ENCODE results near the gene SFMBT1.

Gene SFMBT1

DNA sequence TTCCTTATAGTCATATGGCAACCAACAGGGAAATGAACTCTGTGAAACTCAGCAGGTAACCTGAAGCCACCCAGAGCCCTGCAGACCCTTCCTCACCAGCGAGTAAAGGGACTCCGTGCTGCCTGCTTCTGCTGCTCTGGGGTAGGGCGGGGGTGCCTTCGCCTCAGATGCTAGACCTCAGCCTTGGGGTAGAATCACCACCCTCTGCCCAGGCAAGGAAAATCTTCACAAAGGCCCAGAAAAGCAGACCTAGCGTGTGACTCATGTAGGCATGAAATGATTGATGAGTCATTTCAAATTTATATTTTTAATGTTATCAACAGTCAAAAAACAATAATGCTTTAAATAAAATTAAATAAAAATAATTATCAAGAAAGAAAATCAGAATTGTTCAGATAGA lies 155.1 kb downstream of the SFMBT1 start:
- no peak overlapping the region for H3K4me3 ChIP-seq
- DNase-seq (ENCODE audit: low read depth, low spot score): no peak
- no peak overlapping the region for H3K27ac ChIP-seq
- no peaks in the 10 kb centered on the region for H3K9me3 ChIP-seq (ENCODE audit: low read depth, low read length)
- H3K9ac ChIP-seq (ENCODE audit: insufficient read length): no peak overlapping the region
- no peaks in the 10 kb centered on the region; the same call in 1 of the 2 replicates for H3K36me3 ChIP-seq (ENCODE audit: insufficient read depth, low read length)
- no peak for TF ChIP-seq FOXP2 (optimal IDR thresholded peaks at IDR 0.05; ENCODE audit: control extremely low read depth, extremely low read length, insufficient read depth)
- no peak for TF ChIP-seq EZH2 (IDR thresholded peaks at IDR 0.05)
- no peak for TF ChIP-seq POLR2AphosphoS5 (IDR thresholded peaks at IDR 0.05; ENCODE audit: borderline replicate concordance, low read depth, low read length)

DNA sequence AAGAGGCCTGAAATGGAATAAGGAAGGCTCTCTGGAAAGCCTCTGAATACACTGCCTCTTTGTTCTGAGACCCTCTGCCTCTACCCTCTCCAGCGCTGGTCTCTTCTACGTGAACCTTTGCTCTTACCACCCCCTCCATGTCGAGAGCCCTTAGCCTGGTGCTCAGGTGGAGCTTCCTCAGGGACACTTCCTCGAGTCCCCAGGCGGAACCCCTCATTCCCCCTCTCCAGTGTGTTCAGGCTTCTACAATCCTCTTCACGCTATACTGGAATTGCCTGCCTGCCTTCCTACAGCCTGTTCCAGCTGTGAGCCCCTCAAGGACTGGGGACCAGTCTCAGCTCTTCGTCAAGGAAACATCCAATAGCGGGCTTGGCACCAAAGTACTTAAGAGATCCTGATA lies 156.0 kb downstream of the SFMBT1 start:
- no peak overlapping the region for H3K27ac ChIP-seq
- no peak overlapping the region for H3K4me3 ChIP-seq
- H3K9ac ChIP-seq (ENCODE audit: insufficient read length): no peak overlapping the region
- TF ChIP-seq FOXP2 (optimal IDR thresholded peaks at IDR 0.05; ENCODE audit: control extremely low read depth, extremely low read length, insufficient read depth) (no peak), EZH2 (IDR thresholded peaks at IDR 0.05) (no peak), POLR2AphosphoS5 (IDR thresholded peaks at IDR 0.05; ENCODE audit: borderline replicate concordance, low read depth, low read length) (no peak)
- H3K9me3 ChIP-seq (ENCODE audit: low read depth, low read length): no peaks in the 10 kb centered on the region
- no peak for DNase-seq (ENCODE audit: low read depth, low spot score)
- peaks cover 7% of the 10 kb centered on the region; the same call in 1 of the 2 replicates for H3K36me3 ChIP-seq (ENCODE audit: insufficient read depth, low read length)

DNA sequence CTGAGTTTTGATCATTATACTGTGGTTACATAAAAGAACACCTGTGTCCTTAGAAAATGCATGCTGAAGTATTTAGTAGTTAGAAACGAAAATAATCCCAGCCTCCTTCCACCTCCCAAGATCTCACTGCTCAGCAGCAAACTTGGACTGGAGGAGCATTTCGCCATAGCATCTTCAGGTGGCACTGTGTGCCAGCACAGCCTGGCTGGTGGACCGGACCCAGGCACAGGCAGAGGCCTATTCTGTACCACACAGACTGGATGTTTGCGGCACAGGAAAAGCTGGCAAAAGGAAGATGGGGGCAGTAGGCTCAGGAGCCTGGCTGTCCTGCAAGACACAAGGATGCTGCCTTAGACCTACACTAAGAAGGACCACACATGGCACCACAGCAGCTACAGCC lies 158.7 kb downstream of the SFMBT1 start:
- Histone ChIP-seq H3K36me3 (ENCODE audit: insufficient read depth, low read length) (peaks cover 7% of the 10 kb centered on the region; the same call in 1 of the 2 replicates), H3K9ac (ENCODE audit: insufficient read length) (no peak overlapping the region), H3K9me3 (ENCODE audit: low read depth, low read length) (no peaks in the 10 kb centered on the region), H3K27ac (no peak overlapping the region), H3K4me3 (no peak overlapping the region)
- no peak for DNase-seq (ENCODE audit: low read depth, low spot score)
- TF ChIP-seq FOXP2 (optimal IDR thresholded peaks at IDR 0.05; ENCODE audit: control extremely low read depth, extremely low read length, insufficient read depth) (no peak), EZH2 (IDR thresholded peaks at IDR 0.05) (no peak), POLR2AphosphoS5 (IDR thresholded peaks at IDR 0.05; ENCODE audit: borderline replicate concordance, low read depth, low read length) (no peak)

DNA sequence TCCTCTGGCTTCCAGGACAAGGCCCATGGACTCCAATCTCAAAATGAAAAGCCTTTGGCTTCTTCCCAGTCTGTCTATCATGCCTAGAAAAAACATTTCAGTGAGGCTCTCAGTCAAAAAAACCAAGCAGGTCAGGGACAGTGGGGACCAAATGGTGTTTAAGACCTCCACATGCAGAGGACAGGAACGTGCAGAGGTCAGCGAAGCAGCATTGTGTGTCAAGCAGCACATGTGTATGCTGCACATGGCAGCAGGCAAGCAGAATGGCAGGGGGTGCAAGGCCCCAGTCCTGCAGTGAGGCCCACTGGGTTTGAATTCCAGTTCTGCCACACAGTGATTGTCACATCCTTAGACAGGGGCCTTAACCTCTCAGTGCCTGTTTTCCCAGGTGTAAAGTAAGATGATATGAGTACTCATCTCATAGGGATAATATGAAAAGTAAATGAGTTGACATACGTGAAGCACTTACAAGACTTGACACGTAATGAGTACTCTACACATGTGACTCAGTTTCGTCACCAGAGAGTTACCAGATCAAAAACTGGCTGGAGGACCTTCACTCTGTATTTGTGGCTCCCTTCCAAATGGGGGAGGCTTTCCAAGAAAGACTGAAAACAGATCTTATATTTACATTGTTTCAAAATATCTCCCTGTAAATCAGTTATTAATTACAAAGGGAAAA lies 159.7 kb downstream of the SFMBT1 start:
- H3K4me3 ChIP-seq: no peak overlapping the region
- no peak for DNase-seq (ENCODE audit: low read depth, low spot score)
- peaks cover 7% of the 10 kb centered on the region; the same call in 1 of the 2 replicates for H3K36me3 ChIP-seq (ENCODE audit: insufficient read depth, low read length)
- TF ChIP-seq POLR2AphosphoS5 (IDR thresholded peaks at IDR 0.05; ENCODE audit: borderline replicate concordance, low read depth, low read length): no peak
- no peak for TF ChIP-seq EZH2 (IDR thresholded peaks at IDR 0.05)
- no peak for TF ChIP-seq FOXP2 (optimal IDR thresholded peaks at IDR 0.05; ENCODE audit: control extremely low read depth, extremely low read length, insufficient read depth)
- H3K9ac ChIP-seq (ENCODE audit: insufficient read length): no peak overlapping the region
- H3K9me3 ChIP-seq (ENCODE audit: low read depth, low read length): no peaks in the 10 kb centered on the region
- no peak overlapping the region for H3K27ac ChIP-seq

DNA sequence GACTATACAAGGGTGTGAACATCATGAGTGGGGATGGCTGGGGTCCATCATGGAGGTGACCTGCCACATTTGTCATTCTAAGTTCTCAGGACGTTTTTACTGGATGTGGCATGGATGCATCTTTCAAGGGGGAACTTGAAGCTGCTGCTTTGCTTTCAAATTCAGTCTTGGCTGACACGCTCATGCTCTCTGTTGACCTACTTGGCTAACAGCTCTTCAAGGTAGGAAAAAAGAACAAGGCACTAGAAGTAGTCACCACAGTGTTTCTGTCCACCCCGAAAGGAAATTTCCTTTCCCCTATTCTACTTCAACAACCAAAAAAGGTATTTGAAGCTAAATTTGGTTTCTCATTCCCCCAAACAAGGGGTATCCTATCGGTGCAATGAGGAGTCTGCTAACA lies 163.5 kb downstream of the SFMBT1 start:
- TF ChIP-seq EZH2 (IDR thresholded peaks at IDR 0.05) (no peak), FOXP2 (optimal IDR thresholded peaks at IDR 0.05; ENCODE audit: control extremely low read depth, extremely low read length, insufficient read depth) (no peak), POLR2AphosphoS5 (IDR thresholded peaks at IDR 0.05; ENCODE audit: borderline replicate concordance, low read depth, low read length) (no peak)
- Histone ChIP-seq H3K36me3 (ENCODE audit: insufficient read depth, low read length) (peaks cover 7% of the 10 kb centered on the region; the same call in 1 of the 2 replicates), H3K9me3 (ENCODE audit: low read depth, low read length) (no peaks in the 10 kb centered on the region), H3K27ac (no peak overlapping the region), H3K9ac (ENCODE audit: insufficient read length) (no peak overlapping the region), H3K4me3 (no peak overlapping the region)
- DNase-seq (ENCODE audit: low read depth, low spot score): no peak

DNA sequence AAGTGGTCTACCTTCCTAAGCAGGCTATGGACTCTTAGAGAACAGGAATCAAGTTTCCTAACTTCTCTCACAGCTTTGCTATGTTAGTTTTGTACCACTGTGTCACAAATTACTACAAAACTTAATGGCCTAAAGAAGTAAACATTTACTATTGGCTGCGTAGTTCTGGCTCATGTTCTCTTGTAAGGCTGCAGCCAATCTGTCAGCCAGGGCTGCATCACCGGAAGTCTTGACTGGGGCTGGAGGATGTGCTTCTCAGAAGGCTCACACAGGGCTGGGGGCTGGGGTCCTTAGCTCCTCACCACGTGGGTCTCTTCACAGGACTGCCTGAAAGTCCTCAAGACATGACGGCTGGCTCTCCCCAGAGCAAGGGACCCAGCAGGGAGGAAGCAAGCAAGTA lies 164.0 kb downstream of the SFMBT1 start:
- no peak for DNase-seq (ENCODE audit: low read depth, low spot score)
- Histone ChIP-seq H3K9ac (ENCODE audit: insufficient read length) (no peak overlapping the region), H3K36me3 (ENCODE audit: insufficient read depth, low read length) (peaks cover 7% of the 10 kb centered on the region; the same call in 1 of the 2 replicates), H3K27ac (no peak overlapping the region), H3K9me3 (ENCODE audit: low read depth, low read length) (no peaks in the 10 kb centered on the region), H3K4me3 (no peak overlapping the region)
- TF ChIP-seq FOXP2 (optimal IDR thresholded peaks at IDR 0.05; ENCODE audit: control extremely low read depth, extremely low read length, insufficient read depth) (no peak), POLR2AphosphoS5 (IDR thresholded peaks at IDR 0.05; ENCODE audit: borderline replicate concordance, low read depth, low read length) (no peak), EZH2 (IDR thresholded peaks at IDR 0.05) (no peak)

DNA sequence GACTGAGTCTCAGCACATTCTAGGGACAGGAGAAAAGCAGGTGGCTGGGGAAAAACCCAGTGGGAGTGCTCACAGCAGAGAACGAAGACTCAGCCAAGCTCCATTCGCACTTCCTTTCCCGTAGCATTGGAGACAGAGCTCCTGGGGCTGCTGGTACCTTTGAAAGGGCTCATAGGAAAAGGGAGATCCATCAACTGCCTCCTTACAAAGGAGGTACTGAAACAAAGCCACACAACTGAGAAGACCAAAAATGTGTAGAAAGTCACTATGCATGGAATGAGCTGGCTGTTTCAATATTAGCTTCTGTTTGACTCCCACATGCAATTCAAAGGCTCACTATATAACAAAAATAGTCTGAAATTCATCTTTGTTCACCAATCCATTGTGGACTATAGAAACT lies 165.4 kb downstream of the SFMBT1 start:
- TF ChIP-seq EZH2 (IDR thresholded peaks at IDR 0.05) (no peak), POLR2AphosphoS5 (IDR thresholded peaks at IDR 0.05; ENCODE audit: borderline replicate concordance, low read depth, low read length) (no peak), FOXP2 (optimal IDR thresholded peaks at IDR 0.05; ENCODE audit: control extremely low read depth, extremely low read length, insufficient read depth) (no peak)
- DNase-seq (ENCODE audit: low read depth, low spot score): no peak
- no peaks in the 10 kb centered on the region for H3K9me3 ChIP-seq (ENCODE audit: low read depth, low read length)
- no peak overlapping the region for H3K27ac ChIP-seq
- peaks cover 5% of the 10 kb centered on the region; the same call in 1 of the 2 replicates for H3K36me3 ChIP-seq (ENCODE audit: insufficient read depth, low read length)
- no peak overlapping the region for H3K4me3 ChIP-seq
- no peak overlapping the region for H3K9ac ChIP-seq (ENCODE audit: insufficient read length)

DNA sequence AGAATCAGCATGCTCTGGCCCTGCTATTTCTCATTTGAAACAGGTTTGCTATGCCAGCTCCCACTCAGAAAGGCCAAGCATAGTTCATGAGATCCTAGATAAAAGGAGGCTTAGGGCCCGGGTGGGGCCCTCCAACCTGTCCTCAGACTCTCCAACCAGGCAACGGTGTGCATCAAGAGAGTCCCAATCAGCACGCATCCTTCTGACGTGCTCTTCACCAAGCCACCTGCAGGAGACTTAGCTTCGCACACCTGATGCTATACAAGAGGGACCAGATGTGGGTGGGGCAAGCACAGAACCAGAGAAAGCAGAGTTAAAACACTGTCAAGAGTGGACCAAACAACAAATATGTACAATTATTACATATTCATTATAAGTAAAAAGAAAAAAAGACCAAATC lies 165.8 kb downstream of the SFMBT1 start:
- TF ChIP-seq FOXP2 (optimal IDR thresholded peaks at IDR 0.05; ENCODE audit: control extremely low read depth, extremely low read length, insufficient read depth) (no peak), EZH2 (IDR thresholded peaks at IDR 0.05) (no peak), POLR2AphosphoS5 (IDR thresholded peaks at IDR 0.05; ENCODE audit: borderline replicate concordance, low read depth, low read length) (no peak)
- Histone ChIP-seq H3K4me3 (no peak overlapping the region), H3K9me3 (ENCODE audit: low read depth, low read length) (no peaks in the 10 kb centered on the region), H3K9ac (ENCODE audit: insufficient read length) (no peak overlapping the region), H3K36me3 (ENCODE audit: insufficient read depth, low read length) (0 out of 2 replicates have a peak, but pooled peaks cover under 1% of the 10 kb centered on the region), H3K27ac (no peak overlapping the region)
- no peak for DNase-seq (ENCODE audit: low read depth, low spot score)
